ENCODE results near the gene PHLDA1. TPM values are rescaled to one million over a fixed set of nuclear protein-coding genes. Genes with fewer than 3 reads are reported as not detected.

The PHLDA1 gene
- total and polyA plus RNA-seq, 2 of the 13 experiments (the other 11 are each of a cell fraction or from before 2014, with no cell fraction given), result 33.8 to 41.0 TPM

GRCh38 chr12:76018672-76019071 lies 12.9 kb downstream of the PHLDA1 start (continued):
- no peak for TF ChIP-seq CBX2 (IDR thresholded peaks at IDR 0.05; ENCODE audit: low read depth, low read length)
- no peak for TF ChIP-seq CBX2 (CRISPR knock-in tag; IDR thresholded peaks at IDR 0.05; ENCODE audit: low read depth)
- no peak for TF ChIP-seq ZNF710 (CRISPR knock-in tag; IDR thresholded peaks at IDR 0.05; ENCODE audit: borderline replicate concordance)

- peak; percentile 61 for DNase-seq (ENCODE audit: low spot score)
- TF ChIP-seq ZNF530 (CRISPR knock-in tag; IDR thresholded peaks at IDR 0.05; ENCODE audit: low read depth) (no peak), ZBTB33 (CRISPR knock-in tag; IDR thresholded peaks at IDR 0.05) (0 out of 2 replicates have a peak, but pooled peaks have one; percentile 28), BRCA1 (CRISPR knock-in tag; IDR thresholded peaks at IDR 0.05) (no peak), ARNT (IDR thresholded peaks at IDR 0.05) (no peak), XRCC5 (optimal IDR thresholded peaks at IDR 0.05; ENCODE audit: low read length) (no peak), SMYD3 (CRISPR knock-in tag; IDR thresholded peaks at IDR 0.05) (no peak), RBM22 (optimal IDR thresholded peaks at IDR 0.05; ENCODE audit: low read length) (no peak)
- 79% methylated on average over 6 of the region's 6 CpGs for WGBS (ENCODE audit: low lambda C conversion rate)
- intact Hi-C loops (cut with micrococcal nuclease; ENCODE audit: unreplicated experiment), result no loop called here
- ATAC-seq, result peak; percentile 32; the same call in 1 of the 3 replicates
- Histone ChIP-seq H3K4me2 (ENCODE audit: low read depth, low read length) (no peak overlapping the region), H3K4me1 (ENCODE audit: insufficient read depth, low read length) (peaks cover 36% of the 10 kb centered on the region), H4K20me1 (ENCODE audit: insufficient read depth, low read length) (no peaks in the 10 kb centered on the region), H2AFZ (ENCODE audit: low read length) (no peak overlapping the region), H3K9ac (ENCODE audit: insufficient read depth, low read depth, low read length) (no peak overlapping the region), H3K4me3 (replicated peaks in 1 of 3; ENCODE audit: insufficient read depth in 1 of 3, low read depth in 2 of 3, low read length in 3 of 3) (no peak overlapping the region), H3K36me3 (replicated peaks in 1 of 2; ENCODE audit: control insufficient read depth in 1 of 2, insufficient read depth in 2 of 2, low read length in 2 of 2) (no peaks in the 10 kb centered on the region), H3K27ac (ENCODE audit: extremely low read length, insufficient read depth, low read length) (no peak overlapping the region), H3K27me3 (ENCODE audit: control insufficient read depth in 1 of 2, insufficient read depth in 2 of 2, low read length in 2 of 2) (no peaks in the 10 kb centered on the region), H3K9me3 (ENCODE audit: low read length) (no peaks in the 10 kb centered on the region), H3K79me2 (ENCODE audit: insufficient read depth, low read length) (no peaks in the 10 kb centered on the region)
- in situ Hi-C loops (cut with HindIII; ENCODE audit: extremely low pct_ligation_motif_present, low pct_unique_long_range_greater_than_20kb), result no loop called here
- POLR2A ChIA-PET, result no interaction called here
- no peak for FAIRE-seq
- no TSS peak for BruUV-seq (replicated peaks)
- CTCF ChIA-PET (ENCODE audit: low intra/inter-chr PET ratio, low total read pairs), result no interaction called here
These were observed 13.5 kb downstream of the PHLDA1 start for GRCh38 chr12:76018111-76018510.
